GM21717 (cell line): ENCODE data around the gene ZNF423.
"Not testable (repeated sequence)": the region's sequence is repeated elsewhere in the genome, so short reads cannot be mapped to it uniquely, and the experiment has no call there.

Experiments
- ATAC-seq: cut with Tn5 transposase; IDR thresholded peaks from one replicate; pipeline ENCODE4 v1.9.1; 2021; ENCODE audit warnings: mild to moderate bottlenecking, moderate library complexity; ENCODE audit not compliant: unreplicated experiment

ZNF423 gene

GRCh38 chr16:49566432-49566831, 289.5 kb downstream of the ZNF423 start:
- no peak for ATAC-seq

GRCh38 chr16:49564496-49565229, 291.2 kb downstream of the ZNF423 start:
- no peak for ATAC-seq

- ATAC-seq, result no peak
Observed at GRCh38 chr16:49563666-49564065, 292.2 kb downstream of the ZNF423 start.

DNA sequence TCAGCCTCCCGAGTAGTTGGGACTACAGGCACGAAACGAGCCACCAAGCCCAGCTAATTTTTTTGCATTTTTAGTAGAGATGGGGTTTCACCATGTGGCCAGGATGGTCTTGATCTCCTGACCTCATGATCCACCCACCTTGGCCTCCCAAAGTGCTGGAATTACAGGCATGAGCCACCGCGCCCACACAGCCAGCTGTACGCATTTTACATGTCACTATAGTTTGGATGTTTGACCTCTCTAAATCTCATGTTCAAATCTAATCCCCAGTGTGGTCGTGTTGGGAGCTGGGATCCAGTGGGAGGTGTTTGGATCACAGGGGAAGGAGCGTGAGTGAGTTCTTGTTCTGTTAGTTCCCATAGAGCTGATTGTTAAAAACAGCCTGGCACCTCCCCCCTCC, 293.0 kb downstream of the ZNF423 start:
- not testable (repeated sequence) for ATAC-seq

DNA sequence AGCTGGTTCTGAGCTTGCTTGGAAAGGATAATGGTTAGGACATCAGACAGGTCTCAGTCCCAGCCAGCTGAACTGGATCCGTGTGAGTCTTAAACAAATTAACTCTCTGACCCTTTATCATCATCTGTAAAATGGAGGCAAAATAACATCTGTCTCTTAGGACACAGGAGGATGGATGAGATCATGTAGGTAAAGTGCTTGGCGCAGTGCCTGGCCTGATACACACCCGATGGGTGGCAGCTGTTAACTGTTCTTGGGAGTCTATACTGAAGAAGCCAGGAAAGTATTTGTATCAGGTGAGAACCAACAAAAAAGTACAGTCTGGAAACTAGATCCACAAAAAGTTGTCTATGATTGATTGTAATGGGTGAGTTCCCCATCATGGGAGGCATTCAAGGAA, 293.7 kb downstream of the ZNF423 start:
- ATAC-seq, result no peak

DNA sequence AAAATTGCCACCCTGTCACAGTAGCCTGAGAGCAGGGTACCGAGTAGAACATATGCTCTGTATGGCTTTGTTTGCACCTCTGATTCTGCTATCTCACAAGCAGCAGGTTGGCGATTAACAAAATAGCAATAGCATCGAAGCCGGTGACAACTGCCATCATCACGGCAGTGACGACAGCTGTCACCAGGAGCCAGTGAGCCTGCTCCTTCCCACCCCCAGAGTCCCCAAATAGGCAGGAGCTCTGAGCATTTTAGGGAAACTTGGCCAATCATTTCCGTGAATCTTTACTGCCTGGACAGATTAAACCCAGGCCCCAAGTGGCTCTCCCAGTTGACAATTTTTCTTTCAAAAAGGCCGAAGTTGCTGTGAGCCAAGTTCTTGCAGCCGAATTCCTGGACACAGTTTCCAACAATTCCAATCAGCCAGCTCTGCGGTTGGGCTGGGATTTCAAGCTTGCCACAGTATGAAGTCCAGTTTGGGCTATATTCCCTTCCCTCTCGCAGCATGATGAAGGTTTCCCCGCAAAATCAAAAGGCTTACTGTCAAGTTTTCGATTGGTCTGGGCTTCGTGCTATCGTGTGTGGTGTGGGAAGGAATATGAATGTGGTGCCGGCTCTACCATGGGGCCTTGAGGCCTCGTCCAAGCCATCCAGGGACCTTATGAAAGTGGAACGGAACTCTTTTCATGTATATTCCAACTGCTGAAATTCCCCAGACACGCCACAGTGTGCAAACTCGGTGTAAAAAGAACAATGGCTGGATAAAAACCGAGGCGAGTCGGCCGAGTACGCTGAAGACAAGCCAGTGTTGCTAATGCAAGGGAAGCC, 295.7 kb downstream of the ZNF423 start:
- no peak for ATAC-seq

GRCh38 chr16:49559242-49559641, 296.7 kb downstream of the ZNF423 start:
- ATAC-seq, result no peak

GRCh38 chr16:49558451-49558850, 297.5 kb downstream of the ZNF423 start:
- no peak for ATAC-seq

- ATAC-seq, result no peak
Observed at GRCh38 chr16:49556606-49557446, 299.1 kb downstream of the ZNF423 start.

DNA sequence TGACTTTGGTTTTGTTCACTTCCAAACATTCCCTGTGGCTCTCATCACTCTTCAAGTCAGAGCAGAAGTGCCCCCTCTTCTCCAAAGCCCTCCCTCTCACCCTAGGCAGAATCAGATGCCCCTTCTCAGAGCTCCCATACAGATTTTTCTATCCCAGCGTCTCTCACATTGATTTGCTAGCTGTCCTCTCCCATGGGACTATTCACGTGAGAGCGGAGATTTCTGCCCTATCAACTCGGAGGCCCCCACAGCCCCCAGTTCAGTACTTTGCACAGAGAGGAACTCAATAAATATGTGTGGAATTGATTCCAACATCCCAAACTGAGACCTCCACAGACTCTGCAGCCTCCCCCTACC, 299.7 kb downstream of the ZNF423 start:
- no peak for ATAC-seq

- ATAC-seq, result no peak
Observed at GRCh38 chr16:49554681-49555080, 301.2 kb downstream of the ZNF423 start.

DNA sequence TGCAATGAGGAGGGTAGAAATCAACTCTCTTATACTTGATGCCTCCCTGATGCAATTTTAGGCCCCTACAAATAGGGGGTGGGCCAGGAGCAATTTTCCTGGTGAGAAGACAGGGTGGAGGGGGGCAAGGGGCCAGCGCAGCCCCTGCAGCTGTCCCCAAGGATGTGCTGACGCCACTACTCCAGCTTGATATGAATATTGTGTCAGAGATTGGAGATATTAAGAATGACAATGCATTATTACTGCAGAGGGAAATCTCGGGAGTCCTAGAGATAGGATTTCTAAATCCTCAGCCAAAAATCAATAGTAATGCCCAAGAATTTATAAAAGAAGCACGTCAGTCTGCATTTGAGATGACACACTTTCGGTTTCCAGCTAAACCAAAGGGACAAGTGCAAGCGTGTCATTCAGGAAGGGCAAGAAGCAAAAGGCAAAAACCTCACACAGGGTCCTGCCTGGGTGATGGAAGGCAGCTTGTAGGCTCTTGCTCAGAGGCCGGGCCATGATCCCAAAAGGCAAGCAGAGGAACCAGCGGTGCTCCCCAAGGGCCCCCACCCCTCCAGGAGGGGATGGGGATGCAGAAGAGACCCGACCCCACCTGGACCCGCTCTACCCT, 303.5 kb downstream of the ZNF423 start:
- ATAC-seq, result no peak

- no peak for ATAC-seq
Observed at GRCh38 chr16:49550666-49551065, 305.2 kb downstream of the ZNF423 start.

DNA sequence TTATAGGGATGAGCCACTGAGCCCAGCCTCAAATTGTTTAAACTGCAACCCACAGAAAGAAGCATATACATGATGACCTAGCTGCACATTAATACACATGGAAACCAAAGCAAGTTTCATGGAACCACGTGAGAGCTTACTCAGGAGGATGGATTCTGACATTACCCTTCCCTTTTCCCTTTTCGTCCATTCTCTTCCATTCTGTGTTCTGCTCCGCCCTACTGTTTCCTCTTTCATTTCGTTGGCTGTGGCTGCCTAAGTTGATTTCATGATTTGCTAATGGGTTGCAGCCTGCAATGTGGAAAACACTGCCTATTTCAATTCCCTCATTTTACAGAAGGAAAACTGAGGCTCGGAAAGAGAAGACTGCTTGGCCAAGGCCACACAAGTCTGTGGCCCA, 305.8 kb downstream of the ZNF423 start:
- no peak for ATAC-seq

DNA sequence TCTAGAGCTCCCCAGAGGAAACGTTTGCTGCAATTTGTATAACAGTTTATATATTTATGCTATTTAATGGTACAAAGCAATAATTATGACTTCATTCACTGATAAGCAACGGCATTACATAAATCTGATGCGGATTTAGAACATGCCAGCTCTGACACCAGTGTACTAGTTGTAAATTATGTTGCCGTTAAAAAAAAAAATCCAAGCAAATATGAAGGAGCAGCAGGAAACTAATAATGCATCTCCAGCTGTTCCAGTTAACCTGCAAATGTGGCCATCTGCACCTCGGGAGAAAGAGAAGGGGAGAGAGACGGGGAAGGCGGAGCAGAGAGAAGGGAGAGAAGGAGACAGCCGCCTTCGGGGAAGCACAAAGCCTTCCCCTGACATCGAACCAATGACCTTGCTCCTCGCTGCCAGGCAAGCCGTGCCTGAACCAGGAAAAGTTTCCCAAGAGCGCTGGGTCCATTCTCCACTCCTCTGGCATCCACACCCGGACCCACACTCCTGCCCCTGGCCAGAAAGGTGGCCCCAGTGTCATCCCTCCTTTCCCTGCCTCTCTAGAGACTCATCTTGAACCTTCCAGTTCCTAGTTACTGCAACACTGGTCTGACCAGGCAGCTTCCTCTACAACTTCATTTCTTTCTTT, 307.5 kb downstream of the ZNF423 start:
- ATAC-seq, result no peak

DNA sequence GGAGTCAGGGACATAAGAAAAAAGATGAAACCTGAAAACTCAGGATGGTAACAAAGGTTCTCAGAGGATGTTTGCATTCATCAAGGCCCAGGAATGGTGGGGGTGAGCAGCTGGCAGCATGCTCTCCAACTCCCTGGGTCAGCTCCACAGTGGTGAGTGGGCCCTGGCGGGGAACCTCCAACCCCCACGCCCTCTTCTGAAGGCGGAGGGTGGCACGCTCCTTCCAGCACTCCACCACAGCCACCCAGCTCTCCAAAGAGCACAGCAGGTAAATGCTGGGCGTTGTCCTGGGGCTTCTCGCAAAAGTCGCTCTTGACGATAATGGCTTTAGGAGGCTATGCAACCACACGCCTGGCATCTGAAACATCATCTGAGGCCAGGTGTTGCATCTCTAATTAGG, 308.5 kb downstream of the ZNF423 start:
- no peak for ATAC-seq

GRCh38 chr16:49546735-49547134, 309.2 kb downstream of the ZNF423 start:
- ATAC-seq, result no peak

GRCh38 chr16:49545741-49546448, 310.0 kb downstream of the ZNF423 start:
- no peak for ATAC-seq

DNA sequence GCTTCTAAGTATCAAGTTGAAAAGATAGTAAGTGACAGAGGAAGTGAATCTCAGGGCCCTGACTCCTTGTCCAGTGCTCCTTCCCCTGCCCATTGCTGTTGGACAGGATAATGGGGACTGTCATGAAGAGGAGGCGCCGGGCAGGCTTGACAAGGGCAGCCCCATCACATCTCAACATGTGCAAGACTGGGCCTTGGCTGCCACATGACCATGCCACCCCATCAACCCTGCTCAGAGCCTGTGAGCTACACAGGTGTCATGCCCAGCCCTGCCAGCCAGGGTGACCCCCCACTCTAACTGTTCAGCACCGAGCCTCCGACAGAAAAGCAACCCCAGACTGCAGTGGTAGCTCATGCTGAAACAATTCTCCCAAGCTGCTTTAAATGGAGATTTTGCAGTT, 310.7 kb downstream of the ZNF423 start:
- ATAC-seq, result no peak

DNA sequence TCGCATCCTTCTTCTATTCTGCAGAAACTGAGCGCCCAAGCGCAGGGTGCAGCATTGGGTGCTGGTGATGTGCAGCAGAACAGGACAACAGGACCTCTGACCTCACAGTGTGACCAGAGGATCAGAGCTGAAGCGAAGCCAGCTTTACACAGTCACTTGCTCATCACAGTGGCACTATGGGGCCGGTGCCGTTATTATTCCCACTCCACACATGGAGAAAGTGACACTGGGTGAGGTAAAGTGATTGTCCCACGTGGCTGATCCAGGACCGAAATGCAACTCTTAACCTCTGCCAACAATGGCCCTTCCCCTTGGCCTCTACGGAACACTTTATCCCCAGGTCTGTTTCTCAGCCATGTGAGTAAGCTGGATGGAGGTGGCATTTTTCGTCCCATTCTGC, 311.1 kb downstream of the ZNF423 start:
- ATAC-seq, result no peak
